HG02678 (cell line): Measurements from ENCODE around the gene SLC35A3.

Experiments used
- ATAC-seq: cut with Tn5 transposase; IDR thresholded peaks from one replicate; pipeline ENCODE4 v1.9.1; 2021; ENCODE audit warnings: mild to moderate bottlenecking, moderate library complexity; ENCODE audit not compliant: unreplicated experiment

Gene SLC35A3

DNA sequence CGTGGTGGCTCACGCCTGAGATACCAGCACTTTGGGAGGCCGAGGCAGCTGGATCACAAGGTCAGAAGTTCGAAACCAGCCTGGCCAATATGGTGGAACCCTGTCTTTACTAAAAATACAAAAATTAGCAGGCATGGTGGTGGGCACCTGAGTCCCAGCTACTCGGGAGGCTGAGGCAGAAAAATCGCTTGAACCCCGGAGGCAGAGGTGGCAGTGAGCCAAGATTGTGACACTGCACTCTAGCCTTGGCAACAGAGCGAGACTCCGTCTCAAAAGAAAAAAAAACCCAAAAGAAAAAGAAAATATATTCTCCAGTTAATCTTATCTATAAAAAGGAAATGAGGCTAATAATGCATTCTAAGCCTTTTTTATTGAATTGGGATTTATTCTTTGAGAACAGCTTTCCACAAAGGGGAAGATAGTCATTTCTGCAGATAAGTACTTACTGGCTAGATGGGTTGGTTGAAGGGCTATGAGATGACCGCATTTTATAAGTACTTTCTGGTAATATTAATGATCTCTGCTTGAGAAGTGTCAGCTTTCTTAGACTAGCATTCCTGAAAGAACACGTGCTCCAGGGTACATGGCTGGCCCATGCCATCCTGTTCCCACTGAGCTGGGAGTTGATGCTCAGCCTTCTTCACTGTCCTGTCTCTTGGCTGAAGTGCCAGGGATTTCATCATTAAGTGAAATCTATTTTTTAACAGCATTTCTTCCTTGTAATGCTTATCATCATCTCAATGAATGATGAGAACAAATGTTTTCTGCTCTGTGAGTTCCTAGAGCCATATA is 105.0 kb downstream of the SLC35A3 start:
- ATAC-seq = no peak

GRCh38 chr1:100075773-100076172 is 106.0 kb downstream of the SLC35A3 start:
- ATAC-seq = peak; percentile 40

- peak; percentile 9 for ATAC-seq
Observed at GRCh38 chr1:100076319-100076718, 106.5 kb downstream of the SLC35A3 start.

DNA sequence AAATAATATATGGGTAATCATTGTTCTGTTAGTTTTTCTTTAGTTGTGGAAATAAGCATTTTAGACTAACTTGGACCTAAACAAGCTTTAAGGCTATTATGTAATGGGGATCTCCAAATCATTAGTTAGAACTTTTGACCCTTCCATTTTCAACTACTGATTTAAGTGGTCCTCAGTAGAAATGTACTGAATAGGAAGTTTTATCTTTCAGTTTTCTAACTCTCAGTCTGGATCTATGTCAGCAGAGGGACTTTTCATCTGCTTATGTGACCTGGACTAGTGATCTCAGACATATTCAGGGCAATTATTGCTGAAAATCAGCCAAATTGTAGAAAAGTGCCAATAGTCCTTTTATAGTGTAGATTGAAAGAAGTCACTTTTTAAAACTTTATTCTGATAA is 106.9 kb downstream of the SLC35A3 start:
- ATAC-seq = peak; percentile 79

DNA sequence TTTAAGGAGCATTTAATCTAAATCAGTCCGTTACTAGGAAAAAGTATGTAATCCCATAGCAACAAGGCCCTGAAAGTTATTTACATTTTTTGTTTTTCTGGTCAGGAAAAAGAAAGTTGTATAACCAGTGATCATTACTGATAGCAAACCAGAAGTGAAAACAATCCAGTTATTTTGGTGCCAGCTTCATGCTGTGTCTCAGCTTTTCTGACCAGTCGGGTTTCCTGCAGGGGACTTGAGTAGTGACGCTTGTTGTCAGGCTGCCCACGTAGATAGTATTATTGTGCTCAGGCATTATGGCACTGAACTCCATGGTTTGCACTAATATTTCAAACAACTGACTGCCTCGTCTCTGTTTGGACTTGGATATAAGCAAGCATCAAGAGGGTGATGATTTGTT is 107.7 kb downstream of the SLC35A3 start:
- ATAC-seq = peak; percentile 61

GRCh38 chr1:100080331-100080730 is 110.5 kb downstream of the SLC35A3 start:
- ATAC-seq = no peak
